Activated CD8-positive, alpha-beta memory T cell treated with anti-CD3 and anti-CD28 coated beads for 48 hours (primary cell): ENCODE measurements around the gene SEC14L5.

Source experiments
- DNase-seq, 3 experiments: peaks; one replicate each; pipeline ENCODE4 v3.0.0-alpha.2; 2020; ENCODE audit warnings: low read depth in 2 of 3, low spot score in 2 of 3

SEC14L5 gene

GRCh38 chr16:5066511-5066910, 108.4 kb downstream of the SEC14L5 start:
- no peak for DNase-seq
